K562 (cell line): ENCODE results near the gene IMPDH2. TPM values are rescaled to one million over a fixed set of nuclear protein-coding genes. Genes with fewer than 3 reads are reported as not detected.

Experiments
- ATF1 ChIP-seq, 2 experiments: fragments of 450-650 bp in 1 of 2; IDR thresholded peaks; 2 replicates each; pipeline ENCODE4 v1.6.1; 2016; ENCODE audit warnings: missing compliant biosample characterization in 1 of 2, missing genetic modification characterization in 1 of 2
- CCNT2 ChIP-seq: IDR thresholded peaks from 2 replicates; pipeline ENCODE4 v1.6.1; 2011; ENCODE audit warnings: borderline replicate concordance, low read depth, mild to moderate bottlenecking, moderate library complexity, mixed read lengths, low read length; ENCODE audit not compliant: insufficient read length; ENCODE audit errors: extremely low read depth
- CEBPG ChIP-seq, 3 experiments: fragments of 200-800 bp in 1 of 3; sonication (Bioruptor generic) in 1 of 3; sonication (generic) in 1 of 3; formaldehyde crosslinking in 1 of 3; IDR thresholded peaks in 2 of 3; conservative IDR thresholded peaks in 1 of 3; 2 replicates each; pipeline versions ENCODE4 v1.6.1 to v1.8.0; 2016 to 2022; ENCODE audit warnings: missing compliant biosample characterization in 2 of 3, missing genetic modification characterization in 2 of 3, mild to moderate bottlenecking in 1 of 3, missing genetic modification reagents in 1 of 3
- ELF1 ChIP-seq: fragments of 200-800 bp; sonication (Bioruptor generic); IDR thresholded peaks from 2 replicates; pipeline ENCODE4 v1.6.1; 2016; ENCODE audit warnings: missing genetic modification characterization, missing compliant biosample characterization
- HLTF ChIP-seq: fragments of 450-650 bp; IDR thresholded peaks from 2 replicates; pipeline ENCODE4 v1.6.1; 2016
- NR2C1 ChIP-seq, 2 experiments: fragments of 450-650 bp; IDR thresholded peaks; 2 replicates each; pipeline ENCODE4 v1.6.1; 2017; ENCODE audit warnings: mild to moderate bottlenecking in 2 of 2, antibody characterized with exemption in 1 of 2, inconsistent platforms in 1 of 2, missing compliant biosample characterization in 1 of 2, missing genetic modification characterization in 1 of 2
- POLR2AphosphoS5 ChIP-seq: IDR thresholded peaks from 2 replicates; pipeline ENCODE4 v1.6.1; 2011; ENCODE audit warnings: mild to moderate bottlenecking, low read depth, low read length, moderate library complexity; ENCODE audit not compliant: control insufficient read depth, insufficient read depth
- PRPF4 ChIP-seq: fragments of 200-400 bp; formaldehyde crosslinking; IDR thresholded peaks from one replicate; pipeline ENCODE4 v1.6.1; 2017; ENCODE audit warnings: low read length, low read depth, mild to moderate bottlenecking; ENCODE audit not compliant: insufficient read depth, poor library complexity, severe bottlenecking
- SAFB2 ChIP-seq: fragments of 200-400 bp; formaldehyde crosslinking; IDR thresholded peaks from 2 replicates; pipeline ENCODE4 v1.6.1; 2018; ENCODE audit warnings: borderline replicate concordance, low read length, low read depth, moderate library complexity; ENCODE audit not compliant: severe bottlenecking
- SMAD4 ChIP-seq: fragments of 250-450 bp; sonication (Bioruptor Pico); conservative IDR thresholded peaks from 2 replicates; pipeline ENCODE4 v1.8.0; 2021; ENCODE audit warnings: inconsistent platforms, mild to moderate bottlenecking, moderate library complexity
- SOX6 ChIP-seq: fragments of 450-650 bp; IDR thresholded peaks from 2 replicates; pipeline ENCODE4 v1.6.1; 2014; ENCODE audit warnings: mild to moderate bottlenecking
- STAT5B ChIP-seq: fragments of 250-450 bp; sonication (Bioruptor Pico); IDR thresholded peaks from 2 replicates; pipeline ENCODE4 v1.8.0; 2021; ENCODE audit warnings: mild to moderate bottlenecking, inconsistent platforms
- ZNF584 ChIP-seq: fragments of 200-800 bp; sonication (Bioruptor generic); IDR thresholded peaks from 2 replicates; pipeline ENCODE4 v1.6.1; 2016; ENCODE audit warnings: low read depth, mild to moderate bottlenecking, missing genetic modification characterization, missing compliant biosample characterization
- polyA plus RNA-seq, 8 experiments: library from polyadenylated mRNA; depleted of rRNA in 4 of 8; stranded (reverse) in 5 of 8; unstranded in 3 of 8; fragments of >200 nt; fragmentation: Nextera tagmentation in 2 of 8; fragmentation: Illumina TruSeq in 1 of 8; extraction: Ambion mirVana in 2 of 8; extraction: Trizol in 1 of 8; gene quantifications; 2 replicates each; pipeline versions ENCODE4 v1.2.1 to v1.2.3, GENCODE V29; 2011 to 2014; ENCODE audit warnings: inconsistent platforms in 1 of 8, missing spikeins in 1 of 8
- total RNA-seq, 7 experiments: library from RNA; depleted of rRNA in 6 of 7; stranded (reverse); fragments of >200 nt in 6 of 7; fragmentation: Illumina TruSeq in 2 of 7; extraction: Trizol in 2 of 7; gene quantifications; 2 replicates each; pipeline versions ENCODE4 v1.2.1 to v1.2.3, GENCODE V29; 2011 to 2021; ENCODE audit warnings: low replicate concordance in 1 of 7
- TF ChIP-seq, protein P1 (sequence below): fragments of 450-650 bp; formaldehyde crosslinking; IDR thresholded peaks from 2 replicates; pipeline ENCODE4 v1.4.0; 2022; ENCODE audit warnings: missing genetic modification characterization
- TF ChIP-seq, protein P2 (sequence below): fragments of 450-650 bp; IDR thresholded peaks from 2 replicates; pipeline ENCODE4 v1.7.1; 2018; ENCODE audit warnings: mild to moderate bottlenecking, low read depth; ENCODE audit not compliant: partially characterized antibody
- TF ChIP-seq, protein P3 (sequence below): sonication (generic); formaldehyde crosslinking; IDR thresholded peaks from 2 replicates; pipeline ENCODE4 v1.8.0; 2022; ENCODE audit warnings: mild to moderate bottlenecking, missing genetic modification reagents, borderline replicate concordance
- TF ChIP-seq, protein P4 (sequence below): IDR thresholded peaks from 2 replicates; pipeline ENCODE4 v1.6.1; 2016; ENCODE audit warnings: missing genetic modification characterization, missing compliant biosample characterization
- TF ChIP-seq, protein P5 (sequence below): fragments of 250-450 bp; sonication (Bioruptor Pico); IDR thresholded peaks from 2 replicates; pipeline ENCODE4 v1.8.0; 2021; ENCODE audit warnings: borderline replicate concordance, mild to moderate bottlenecking, moderate library complexity; ENCODE audit not compliant: poor library complexity, severe bottlenecking

IMPDH2 gene
- total and polyA plus RNA-seq, 9 of the 15 experiments (the other 6 are each of a cell fraction or from before 2014, with no cell fraction given), result 318 to 507 (median 366) TPM

DNA sequence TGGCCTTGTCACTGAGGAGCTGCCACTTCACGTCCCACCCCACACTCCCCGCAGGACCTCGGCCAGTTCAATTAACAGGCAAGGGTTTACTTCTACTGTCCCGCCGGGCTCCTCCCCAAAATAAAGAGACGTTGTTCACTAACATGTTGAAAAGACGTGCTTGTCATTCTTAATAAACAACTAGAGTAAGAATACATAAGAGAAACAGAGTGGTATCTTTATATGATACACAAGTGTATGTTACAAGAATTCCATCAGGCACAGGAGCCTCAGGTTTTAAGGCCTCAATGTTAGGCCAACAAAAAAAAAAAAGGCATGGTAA lies 326 bp upstream of the IMPDH2 start (continued):
- TF ChIP-seq, protein P1, sequence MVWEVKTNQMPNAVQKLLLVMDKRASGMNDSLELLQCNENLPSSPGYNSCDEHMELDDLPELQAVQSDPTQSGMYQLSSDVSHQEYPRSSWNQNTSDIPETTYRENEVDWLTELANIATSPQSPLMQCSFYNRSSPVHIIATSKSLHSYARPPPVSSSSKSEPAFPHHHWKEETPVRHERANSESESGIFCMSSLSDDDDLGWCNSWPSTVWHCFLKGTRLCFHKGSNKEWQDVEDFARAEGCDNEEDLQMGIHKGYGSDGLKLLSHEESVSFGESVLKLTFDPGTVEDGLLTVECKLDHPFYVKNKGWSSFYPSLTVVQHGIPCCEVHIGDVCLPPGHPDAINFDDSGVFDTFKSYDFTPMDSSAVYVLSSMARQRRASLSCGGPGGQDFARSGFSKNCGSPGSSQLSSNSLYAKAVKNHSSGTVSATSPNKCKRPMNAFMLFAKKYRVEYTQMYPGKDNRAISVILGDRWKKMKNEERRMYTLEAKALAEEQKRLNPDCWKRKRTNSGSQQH (CRISPR knock-in tag), result no peak
- TF ChIP-seq SAFB2 (no peak), NR2C1 (IDR thresholded peaks at IDR 0.05) (no peak), NR2C1 (tag; IDR thresholded peaks at IDR 0.05) (no peak), CCNT2 (no peak), CEBPG (CRISPR knock-in tag; IDR thresholded peaks at IDR 0.05) (no peak), CEBPG (tag; conservative IDR thresholded peaks at IDR 0.05 in 1 of 2, IDR thresholded peaks at IDR 0.05 in 1 of 2) (peak in 1 of 2 experiments; percentile 51; a peak in 2 of 4 replicates), ZNF584 (CRISPR knock-in tag) (no peak), ELF1 (no peak), ATF1 (CRISPR knock-in tag; IDR thresholded peaks at IDR 0.05) (no peak), ATF1 (tag; IDR thresholded peaks at IDR 0.05) (peak; percentile 60), SOX6 (no peak), PRPF4 (no peak), HLTF (no peak), POLR2AphosphoS5 (peak; percentile 38; the same call in 1 of the 2 replicates), SMAD4 (CRISPR knock-in tag) (no peak), STAT5B (CRISPR knock-in tag) (no peak)
- TF ChIP-seq, protein P2, sequence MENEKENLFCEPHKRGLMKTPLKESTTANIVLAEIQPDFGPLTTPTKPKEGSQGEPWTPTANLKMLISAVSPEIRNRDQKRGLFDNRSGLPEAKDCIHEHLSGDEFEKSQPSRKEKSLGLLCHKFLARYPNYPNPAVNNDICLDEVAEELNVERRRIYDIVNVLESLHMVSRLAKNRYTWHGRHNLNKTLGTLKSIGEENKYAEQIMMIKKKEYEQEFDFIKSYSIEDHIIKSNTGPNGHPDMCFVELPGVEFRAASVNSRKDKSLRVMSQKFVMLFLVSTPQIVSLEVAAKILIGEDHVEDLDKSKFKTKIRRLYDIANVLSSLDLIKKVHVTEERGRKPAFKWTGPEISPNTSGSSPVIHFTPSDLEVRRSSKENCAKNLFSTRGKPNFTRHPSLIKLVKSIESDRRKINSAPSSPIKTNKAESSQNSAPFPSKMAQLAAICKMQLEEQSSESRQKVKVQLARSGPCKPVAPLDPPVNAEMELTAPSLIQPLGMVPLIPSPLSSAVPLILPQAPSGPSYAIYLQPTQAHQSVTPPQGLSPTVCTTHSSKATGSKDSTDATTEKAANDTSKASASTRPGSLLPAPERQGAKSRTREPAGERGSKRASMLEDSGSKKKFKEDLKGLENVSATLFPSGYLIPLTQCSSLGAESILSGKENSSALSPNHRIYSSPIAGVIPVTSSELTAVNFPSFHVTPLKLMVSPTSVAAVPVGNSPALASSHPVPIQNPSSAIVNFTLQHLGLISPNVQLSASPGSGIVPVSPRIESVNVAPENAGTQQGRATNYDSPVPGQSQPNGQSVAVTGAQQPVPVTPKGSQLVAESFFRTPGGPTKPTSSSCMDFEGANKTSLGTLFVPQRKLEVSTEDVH, result peak; percentile 11
- TF ChIP-seq, protein P3, sequence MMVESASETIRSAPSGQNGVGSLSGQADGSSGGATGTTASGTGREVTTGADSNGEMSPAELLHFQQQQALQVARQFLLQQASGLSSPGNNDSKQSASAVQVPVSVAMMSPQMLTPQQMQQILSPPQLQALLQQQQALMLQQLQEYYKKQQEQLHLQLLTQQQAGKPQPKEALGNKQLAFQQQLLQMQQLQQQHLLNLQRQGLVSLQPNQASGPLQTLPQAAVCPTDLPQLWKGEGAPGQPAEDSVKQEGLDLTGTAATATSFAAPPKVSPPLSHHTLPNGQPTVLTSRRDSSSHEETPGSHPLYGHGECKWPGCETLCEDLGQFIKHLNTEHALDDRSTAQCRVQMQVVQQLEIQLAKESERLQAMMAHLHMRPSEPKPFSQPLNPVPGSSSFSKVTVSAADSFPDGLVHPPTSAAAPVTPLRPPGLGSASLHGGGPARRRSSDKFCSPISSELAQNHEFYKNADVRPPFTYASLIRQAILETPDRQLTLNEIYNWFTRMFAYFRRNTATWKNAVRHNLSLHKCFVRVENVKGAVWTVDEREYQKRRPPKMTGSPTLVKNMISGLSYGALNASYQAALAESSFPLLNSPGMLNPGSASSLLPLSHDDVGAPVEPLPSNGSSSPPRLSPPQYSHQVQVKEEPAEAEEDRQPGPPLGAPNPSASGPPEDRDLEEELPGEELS (CRISPR knock-in tag), result no peak
- TF ChIP-seq, protein P4, sequence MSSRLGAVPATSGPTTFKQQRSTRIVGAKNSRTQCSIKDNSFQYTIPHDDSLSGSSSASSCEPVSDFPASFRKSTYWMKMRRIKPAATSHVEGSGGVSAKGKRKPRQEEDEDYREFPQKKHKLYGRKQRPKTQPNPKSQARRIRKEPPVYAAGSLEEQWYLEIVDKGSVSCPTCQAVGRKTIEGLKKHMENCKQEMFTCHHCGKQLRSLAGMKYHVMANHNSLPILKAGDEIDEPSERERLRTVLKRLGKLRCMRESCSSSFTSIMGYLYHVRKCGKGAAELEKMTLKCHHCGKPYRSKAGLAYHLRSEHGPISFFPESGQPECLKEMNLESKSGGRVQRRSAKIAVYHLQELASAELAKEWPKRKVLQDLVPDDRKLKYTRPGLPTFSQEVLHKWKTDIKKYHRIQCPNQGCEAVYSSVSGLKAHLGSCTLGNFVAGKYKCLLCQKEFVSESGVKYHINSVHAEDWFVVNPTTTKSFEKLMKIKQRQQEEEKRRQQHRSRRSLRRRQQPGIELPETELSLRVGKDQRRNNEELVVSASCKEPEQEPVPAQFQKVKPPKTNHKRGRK, result no peak
- TF ChIP-seq, protein P5, sequence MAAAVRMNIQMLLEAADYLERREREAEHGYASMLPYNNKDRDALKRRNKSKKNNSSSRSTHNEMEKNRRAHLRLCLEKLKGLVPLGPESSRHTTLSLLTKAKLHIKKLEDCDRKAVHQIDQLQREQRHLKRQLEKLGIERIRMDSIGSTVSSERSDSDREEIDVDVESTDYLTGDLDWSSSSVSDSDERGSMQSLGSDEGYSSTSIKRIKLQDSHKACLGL (CRISPR knock-in tag), result no peak
